ENCODE measurements around the gene EXOSC10. TPM values are rescaled to one million over a fixed set of nuclear protein-coding genes. Genes with fewer than 3 reads are reported as not detected.
"Not testable (repeated sequence)": the region's sequence is repeated elsewhere in the genome, so short reads cannot be mapped to it uniquely, and the experiment has no call there.

Gene EXOSC10
- total RNA-seq, 1 donor from 2014 or later, result 93.5 TPM

DNA sequence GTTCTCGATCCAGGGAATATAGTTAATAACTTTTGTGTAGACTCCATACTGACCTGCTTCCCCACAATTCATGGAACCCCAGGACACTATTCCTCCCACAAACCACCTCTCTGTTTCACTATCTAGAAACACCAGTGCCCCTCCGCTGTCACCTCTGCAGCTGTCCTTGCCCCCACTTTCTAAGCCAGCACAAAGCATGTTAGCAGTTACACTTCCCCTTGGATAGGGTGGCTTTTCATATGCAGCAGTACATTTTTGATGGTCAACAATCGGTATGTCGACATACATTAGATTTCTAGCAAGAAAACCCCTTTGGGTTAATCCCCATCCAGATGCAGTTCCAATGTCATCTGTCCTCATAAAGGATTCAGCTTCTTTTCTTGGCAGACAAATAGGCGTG is 72.8 kb downstream of the EXOSC10 start:
- Mint-ChIP-seq H3K36me3 (ENCODE audit: low read depth) (peaks cover 39% of the 10 kb centered on the region), H3K27ac (no peak overlapping the region), H3K27me3 (ENCODE audit: insufficient read depth) (no peaks in the 10 kb centered on the region), H3K4me1 (ENCODE audit: low read depth) (peaks cover 15% of the 10 kb centered on the region), H3K9me3 (no peaks in the 10 kb centered on the region), H3K4me3 (no peak overlapping the region)
- intact Hi-C loops (cut with micrococcal nuclease), result no loop called here
- DNase-seq (ENCODE audit: low spot score), result no peak

DNA sequence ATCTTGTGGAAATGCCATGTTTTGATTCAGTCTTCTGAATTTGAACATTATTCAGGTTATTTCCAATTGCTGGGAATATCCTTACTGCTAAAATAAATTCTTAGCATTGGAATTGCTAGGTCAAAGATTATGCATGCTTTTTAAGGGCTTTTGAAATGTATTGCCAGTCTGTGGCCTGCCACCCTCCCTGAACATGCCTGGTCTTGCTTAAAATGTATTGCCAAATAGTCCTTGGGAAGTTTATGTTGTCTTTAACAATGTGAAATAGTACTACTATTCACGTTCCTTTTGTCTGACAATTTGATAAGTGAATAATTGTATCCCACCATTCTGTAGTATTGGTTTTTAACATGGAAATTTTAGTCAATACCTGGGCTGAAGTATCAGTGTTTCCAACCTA is 73.6 kb downstream of the EXOSC10 start:
- DNase-seq (ENCODE audit: low spot score), result no peak
- H3K36me3 Mint-ChIP-seq (ENCODE audit: low read depth), result peaks cover 41% of the 10 kb centered on the region
- no peak overlapping the region for H3K27ac Mint-ChIP-seq
- no peaks in the 10 kb centered on the region for H3K9me3 Mint-ChIP-seq
- no peak overlapping the region for H3K4me3 Mint-ChIP-seq
- H3K4me1 Mint-ChIP-seq (ENCODE audit: low read depth), result peaks cover 15% of the 10 kb centered on the region
- intact Hi-C loops (cut with micrococcal nuclease), result no loop called here
- H3K27me3 Mint-ChIP-seq (ENCODE audit: insufficient read depth), result no peaks in the 10 kb centered on the region

DNA sequence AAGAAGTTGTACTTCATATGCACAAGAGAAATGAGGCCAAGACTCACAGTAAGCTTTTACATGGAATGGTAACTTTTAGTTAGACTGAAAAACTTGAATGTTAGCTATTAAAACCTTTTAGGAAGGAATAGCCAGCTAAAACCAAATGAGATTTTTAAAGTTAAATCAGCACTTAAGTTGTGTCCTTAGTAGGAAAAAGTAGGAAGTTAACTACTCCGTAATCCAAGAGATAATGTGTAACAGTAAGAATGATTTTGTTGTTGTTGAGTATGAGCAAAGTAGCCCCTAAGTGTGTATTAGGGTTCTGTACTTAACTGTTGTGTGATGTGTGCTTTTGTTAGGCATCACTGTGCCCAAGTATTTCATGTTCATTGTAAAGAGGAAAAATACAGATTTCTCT is 74.1 kb downstream of the EXOSC10 start:
- intact Hi-C loops (cut with micrococcal nuclease), result no loop called here
- no peak overlapping the region for H3K27ac Mint-ChIP-seq
- H3K9me3 Mint-ChIP-seq, result no peaks in the 10 kb centered on the region
- no peaks in the 10 kb centered on the region for H3K27me3 Mint-ChIP-seq (ENCODE audit: insufficient read depth)
- DNase-seq (ENCODE audit: low spot score), result no peak
- peaks cover 15% of the 10 kb centered on the region for H3K4me1 Mint-ChIP-seq (ENCODE audit: low read depth)
- H3K4me3 Mint-ChIP-seq, result no peak overlapping the region
- H3K36me3 Mint-ChIP-seq (ENCODE audit: low read depth), result peaks cover 41% of the 10 kb centered on the region

DNA sequence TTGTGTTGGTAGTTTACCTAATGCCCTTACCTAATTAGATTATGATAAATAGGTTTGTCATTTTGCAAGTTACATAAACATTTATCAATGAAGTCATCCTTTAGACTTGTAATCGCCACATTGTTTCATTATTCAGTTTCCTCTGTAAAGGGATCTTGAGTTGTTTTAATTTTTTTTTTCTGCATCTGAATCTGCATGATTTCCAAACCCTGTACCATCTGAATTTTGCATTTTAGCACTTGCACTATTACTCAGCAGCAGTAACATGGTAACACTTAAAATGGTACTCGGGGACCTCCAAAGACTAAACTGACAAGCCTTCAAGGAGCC is 74.8 kb downstream of the EXOSC10 start:
- no peaks in the 10 kb centered on the region for H3K9me3 Mint-ChIP-seq
- peaks cover 15% of the 10 kb centered on the region for H3K4me1 Mint-ChIP-seq (ENCODE audit: low read depth)
- intact Hi-C loops (cut with micrococcal nuclease), result no loop called here
- no peak overlapping the region for H3K27ac Mint-ChIP-seq
- peaks cover 47% of the 10 kb centered on the region for H3K36me3 Mint-ChIP-seq (ENCODE audit: low read depth)
- no peak for DNase-seq (ENCODE audit: low spot score)
- no peaks in the 10 kb centered on the region for H3K27me3 Mint-ChIP-seq (ENCODE audit: insufficient read depth)
- no peak overlapping the region for H3K4me3 Mint-ChIP-seq

DNA sequence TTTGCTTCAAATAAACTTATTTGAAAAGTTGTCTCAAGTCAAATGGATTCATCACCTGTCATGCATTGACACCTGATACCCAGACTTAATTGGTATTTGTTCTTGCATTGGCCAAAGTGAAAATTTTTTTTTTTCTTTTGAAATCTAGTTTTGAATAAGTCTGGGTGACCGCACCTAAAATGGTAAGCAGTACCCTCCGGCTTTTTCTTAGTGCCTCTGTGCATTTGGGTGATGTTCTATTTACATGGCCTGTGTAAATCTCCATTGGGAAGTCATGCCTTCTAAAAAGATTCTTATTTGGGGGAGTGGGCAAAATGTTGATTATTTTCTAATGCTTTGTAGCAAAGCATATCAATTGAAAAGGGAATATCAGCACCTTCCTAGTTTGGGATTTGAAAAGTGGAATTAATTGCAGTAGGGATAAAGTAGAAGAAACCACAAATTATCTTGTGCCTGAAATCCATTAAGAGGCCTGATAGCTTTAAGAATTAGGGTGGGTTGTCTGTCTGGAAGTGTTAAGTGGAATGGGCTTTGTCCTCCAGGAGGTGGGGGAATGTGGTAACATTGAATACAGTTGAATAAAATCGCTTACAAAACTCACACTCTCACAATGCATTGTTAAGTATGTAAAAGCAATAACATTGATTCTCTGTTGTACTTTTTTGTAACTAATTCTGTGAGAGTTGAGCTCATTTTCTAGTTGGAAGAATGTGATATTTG is 75.4 kb downstream of the EXOSC10 start:
- Mint-ChIP-seq H3K27ac (no peak overlapping the region), H3K4me3 (no peak overlapping the region), H3K36me3 (ENCODE audit: low read depth) (peaks cover 50% of the 10 kb centered on the region), H3K4me1 (ENCODE audit: low read depth) (peaks cover 15% of the 10 kb centered on the region), H3K27me3 (ENCODE audit: insufficient read depth) (no peaks in the 10 kb centered on the region), H3K9me3 (no peaks in the 10 kb centered on the region)
- no peak for DNase-seq (ENCODE audit: low spot score)
- intact Hi-C loops (cut with micrococcal nuclease), result no loop called here

DNA sequence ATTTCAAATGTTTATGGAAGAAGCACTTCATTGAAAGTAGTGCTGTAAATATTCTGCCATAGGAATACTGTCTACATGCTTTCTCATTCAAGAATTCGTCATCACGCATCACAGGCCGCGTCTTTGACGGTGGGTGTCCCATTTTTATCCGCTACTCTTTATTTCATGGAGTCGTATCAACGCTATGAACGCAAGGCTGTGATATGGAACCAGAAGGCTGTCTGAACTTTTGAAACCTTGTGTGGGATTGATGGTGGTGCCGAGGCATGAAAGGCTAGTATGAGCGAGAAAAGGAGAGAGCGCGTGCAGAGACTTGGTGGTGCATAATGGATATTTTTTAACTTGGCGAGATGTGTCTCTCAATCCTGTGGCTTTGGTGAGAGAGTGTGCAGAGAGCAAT is 76.5 kb downstream of the EXOSC10 start:
- Mint-ChIP-seq H3K4me1 (ENCODE audit: low read depth) (peaks cover 20% of the 10 kb centered on the region), H3K4me3 (no peak overlapping the region), H3K36me3 (ENCODE audit: low read depth) (peaks cover 60% of the 10 kb centered on the region), H3K27me3 (ENCODE audit: insufficient read depth) (no peaks in the 10 kb centered on the region), H3K9me3 (no peaks in the 10 kb centered on the region), H3K27ac (no peak overlapping the region)
- intact Hi-C loops (cut with micrococcal nuclease), result no loop called here
- DNase-seq (ENCODE audit: low spot score), result no peak

DNA sequence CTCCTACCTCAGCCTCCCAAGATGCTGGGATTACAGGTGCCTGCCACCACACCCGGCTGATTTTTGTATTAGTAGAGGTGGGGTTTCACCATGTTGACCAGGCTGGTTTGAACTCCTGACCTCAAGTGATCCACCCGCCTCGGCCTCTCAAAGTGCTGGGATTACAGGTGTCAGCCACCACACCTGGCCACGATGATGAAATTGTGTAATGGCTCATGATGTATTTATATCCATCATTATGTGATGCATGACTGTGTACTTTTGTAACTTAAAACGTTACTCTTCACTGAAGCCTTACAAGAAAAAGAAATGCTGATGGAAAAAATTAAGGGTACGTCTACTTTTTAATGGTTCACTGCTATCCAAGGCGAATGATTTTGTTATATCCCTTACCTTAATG is 79.7 kb downstream of the EXOSC10 start:
- Mint-ChIP-seq H3K4me3 (no peak overlapping the region), H3K4me1 (ENCODE audit: low read depth) (peaks cover 28% of the 10 kb centered on the region), H3K27me3 (ENCODE audit: insufficient read depth) (no peaks in the 10 kb centered on the region), H3K27ac (no peak overlapping the region), H3K9me3 (no peaks in the 10 kb centered on the region), H3K36me3 (ENCODE audit: low read depth) (peaks cover 61% of the 10 kb centered on the region)
- no peak for DNase-seq (ENCODE audit: low spot score)
- intact Hi-C loops (cut with micrococcal nuclease), result no loop called here

DNA sequence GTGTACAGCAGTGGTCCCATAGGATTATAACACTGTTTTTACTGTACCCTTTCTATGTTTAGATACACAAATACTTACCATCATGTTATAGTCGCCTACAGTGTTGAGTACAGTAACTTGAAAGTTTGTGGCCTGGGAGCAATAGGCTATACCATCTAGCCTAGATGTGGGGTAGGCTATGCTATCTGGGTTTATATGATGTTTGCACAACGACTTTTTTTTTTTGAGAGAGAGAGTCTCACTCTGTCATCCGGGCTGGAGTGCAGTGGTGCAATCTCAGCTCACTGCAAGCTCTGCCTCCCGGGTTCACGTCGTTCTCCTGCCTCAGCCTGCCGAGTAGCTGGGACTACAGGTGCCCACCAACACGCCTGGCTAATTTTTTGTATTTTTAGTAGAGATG is 80.3 kb downstream of the EXOSC10 start:
- intact Hi-C loops (cut with micrococcal nuclease); H3K9me3 Mint-ChIP-seq; H3K27ac Mint-ChIP-seq; H3K27me3 Mint-ChIP-seq (ENCODE audit: insufficient read depth); DNase-seq (ENCODE audit: low spot score); H3K4me3 Mint-ChIP-seq: not testable (repeated sequence)
- Mint-ChIP-seq H3K4me1 (ENCODE audit: low read depth) (peaks cover 28% of the 10 kb centered on the region), H3K36me3 (ENCODE audit: low read depth) (peaks cover 62% of the 10 kb centered on the region)

Other genes starting within 250 kb of the EXOSC10 start
- 197 TPM in 2 replicates for gene TARDBP, start 87.2 kb downstream of the EXOSC10 start, total RNA-seq
- gene MASP2, start 52.6 kb downstream of the EXOSC10 start, total RNA-seq, result 0.15 and 0.57 TPM in 2 replicates
- 306 and 332 TPM in 2 replicates for gene SRM, start 39.9 kb downstream of the EXOSC10 start, total RNA-seq
- not detected in 2 replicates for gene ANGPTL7, start 89.5 kb upstream of the EXOSC10 start, total RNA-seq
- 48.7 and 49.4 TPM in 2 replicates for gene MTOR, start 162.7 kb upstream of the EXOSC10 start, total RNA-seq
- gene UBIAD1, start 173.3 kb upstream of the EXOSC10 start, total RNA-seq, result 30.5 and 33.1 TPM in 2 replicates